Suprapubic skin (tissue), 3 donors: ENCODE data around the gene GORASP1.

Experiments
- CTCF ChIP-seq, 2 donors: fragments of 200-600 bp in 1 of 2; fragments of 450-650 bp in 1 of 2; sonication (generic) in 1 of 2; IDR thresholded peaks; one replicate each; pipeline ENCODE4 v1.5.1; 2016 to 2019; ENCODE audit warnings: antibody characterized with exemption in 2 of 2, mild to moderate bottlenecking in 1 of 2, moderate library complexity in 1 of 2
- EP300 ChIP-seq: sonication (generic); formaldehyde crosslinking; IDR thresholded peaks from one replicate; pipeline ENCODE4 v1.6.1; 2017; ENCODE audit warnings: antibody characterized with exemption

- TF ChIP-seq CTCF (IDR thresholded peaks at IDR 0.05) = no peak
- TF ChIP-seq EP300 = no peak
These were observed 42.8 kb upstream of the GORASP1 start for GRCh38 chr3:39150148-39150802.
